ENCODE results near the gene FUS.
A peak's percentile ranks its signal among the peaks of the same experiment; 100 is the strongest.
"Not testable (repeated sequence)": the region's sequence is repeated elsewhere in the genome, so short reads cannot be mapped to it uniquely, and the experiment has no call there.

The FUS gene

GRCh38 chr16:31144418-31144817 lies 35.5 kb upstream of the FUS start:
- DNase-seq, result not testable (repeated sequence)

- no peak for DNase-seq
Measured at GRCh38 chr16:31145398-31145990, 34.4 kb upstream of the FUS start.

GRCh38 chr16:31147574-31147973 lies 32.4 kb upstream of the FUS start:
- DNase-seq, result no peak

DNA sequence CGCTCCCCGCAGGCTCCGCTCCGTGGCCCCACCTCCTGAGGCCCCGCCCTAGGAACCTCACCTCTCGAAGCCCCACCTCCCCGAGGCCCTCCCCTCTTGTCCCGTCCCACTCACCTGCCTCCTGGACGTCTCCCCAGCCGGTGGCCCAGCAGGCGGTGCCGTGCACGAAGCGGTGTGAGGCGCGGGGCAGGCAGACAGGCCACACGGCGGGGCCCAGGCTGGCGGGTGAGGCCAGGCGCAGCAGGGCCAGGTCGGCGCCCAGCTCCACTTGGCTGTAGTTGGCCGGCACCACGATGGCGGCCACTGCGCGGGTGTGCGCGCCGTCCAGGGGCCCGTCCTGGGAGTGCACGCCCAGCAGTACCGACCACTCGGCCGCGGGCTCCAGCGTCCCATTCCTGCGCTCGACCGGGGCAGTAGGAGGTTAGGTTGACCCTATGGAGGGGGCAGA lies 31.6 kb upstream of the FUS start:
- no peak for DNase-seq

- no peak for DNase-seq
Measured at GRCh38 chr16:31148896-31149295, 31.0 kb upstream of the FUS start.

DNA sequence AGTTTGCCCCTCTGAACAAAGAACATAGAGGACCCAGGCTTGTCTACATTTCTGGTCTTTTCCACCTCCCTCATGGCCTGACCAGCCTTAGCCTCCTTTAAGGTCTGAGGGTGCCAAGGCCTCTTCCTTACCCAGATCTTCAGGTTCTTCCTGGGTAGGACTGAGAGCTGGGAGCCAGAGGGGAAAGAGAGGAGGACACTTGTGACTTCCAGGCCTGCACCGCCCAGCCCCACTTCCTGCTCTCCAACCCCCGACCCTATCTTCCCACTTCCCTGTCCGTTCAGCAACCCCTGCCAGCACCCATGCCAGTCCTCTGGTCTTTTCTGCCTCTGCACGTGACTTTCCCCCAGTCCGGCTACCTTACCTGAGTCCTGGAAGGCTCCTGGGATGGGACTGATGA lies 30.6 kb upstream of the FUS start:
- DNase-seq, result no peak

- DNase-seq, result no peak
Measured at GRCh38 chr16:31149894-31150890, 29.7 kb upstream of the FUS start, which contains the start of gene PRSS36. Gene PRSS36 (minus strand): TSS chr16:31150066. CDS start chr16:31150035, 31 bp downstream.

- not testable (repeated sequence) for DNase-seq
Measured at GRCh38 chr16:31150976-31151375, 29.0 kb upstream of the FUS start.

DNA sequence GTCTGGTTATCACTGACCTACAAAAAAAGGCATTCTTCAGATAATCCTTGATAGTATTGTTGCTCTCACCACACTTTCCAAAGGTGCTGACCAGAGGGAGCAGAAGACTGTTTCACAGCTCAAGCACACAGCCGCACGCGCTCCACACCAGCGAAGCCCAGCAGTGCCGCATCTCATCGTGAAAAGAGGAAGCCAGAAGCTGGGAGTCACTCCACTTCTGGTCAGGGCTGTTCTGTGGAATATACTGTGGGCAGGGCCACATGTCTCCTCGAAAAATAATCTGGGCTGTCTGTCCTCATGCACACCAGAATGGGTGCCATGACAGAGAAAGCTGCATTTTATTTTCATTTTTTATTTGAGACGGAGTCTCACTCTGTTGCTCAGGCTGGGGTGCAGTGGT lies 22.8 kb upstream of the FUS start:
- DNase-seq, result no peak

GRCh38 chr16:31167315-31167714 lies 12.6 kb upstream of the FUS start:
- no peak for DNase-seq

- no peak for DNase-seq
Measured at GRCh38 chr16:31168848-31169247, 11.1 kb upstream of the FUS start.

- peak; percentile 76 for DNase-seq
Measured at GRCh38 chr16:31170048-31170447, 9.9 kb upstream of the FUS start.

DNA sequence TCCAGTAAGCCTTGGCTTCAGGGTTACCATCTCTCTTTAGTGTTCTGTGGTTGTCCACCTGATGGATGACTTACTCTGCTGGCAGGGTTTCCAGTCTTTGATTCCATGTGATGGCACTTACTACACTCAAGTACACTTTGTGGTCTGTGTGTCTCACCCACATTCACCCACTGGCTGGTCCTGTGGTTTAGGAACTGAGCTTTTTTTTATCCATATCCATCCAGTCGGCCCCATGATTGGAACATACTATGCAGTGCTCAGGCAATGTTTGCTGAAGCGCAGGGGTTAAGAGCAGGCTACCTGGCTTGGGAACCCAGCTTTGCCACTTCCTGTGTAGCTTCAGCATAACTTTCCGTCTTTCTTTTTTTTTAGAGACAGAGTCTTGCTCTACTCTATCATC lies 2.8 kb upstream of the FUS start:
- no peak for DNase-seq

DNA sequence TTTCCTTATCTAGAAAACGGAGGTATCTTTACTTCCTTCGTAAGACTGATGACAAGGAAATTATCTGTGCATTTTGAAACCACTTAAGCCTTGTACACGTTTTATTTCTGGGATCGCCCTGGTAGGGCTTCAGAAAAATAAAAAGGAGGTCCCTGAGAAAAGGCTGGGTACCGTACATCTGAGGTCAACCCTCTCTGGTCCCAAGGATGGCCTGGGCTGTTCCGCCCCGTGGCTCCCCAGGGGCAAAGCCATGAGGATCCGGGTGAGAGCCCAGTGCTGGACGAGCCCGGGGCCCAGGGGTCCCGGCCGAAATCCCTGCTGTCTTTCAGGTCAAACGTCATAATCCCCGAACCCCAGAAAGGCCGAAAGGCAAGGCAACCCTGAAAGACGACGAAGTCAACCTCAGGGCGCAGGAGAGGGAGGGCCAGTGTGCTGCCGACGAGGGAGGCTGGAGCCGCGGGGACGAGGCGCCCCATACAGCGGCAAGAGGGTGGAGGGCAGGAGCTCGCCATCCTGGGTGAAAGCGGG lies 656 bp upstream of the FUS start:
- DNase-seq, result no peak

DNA sequence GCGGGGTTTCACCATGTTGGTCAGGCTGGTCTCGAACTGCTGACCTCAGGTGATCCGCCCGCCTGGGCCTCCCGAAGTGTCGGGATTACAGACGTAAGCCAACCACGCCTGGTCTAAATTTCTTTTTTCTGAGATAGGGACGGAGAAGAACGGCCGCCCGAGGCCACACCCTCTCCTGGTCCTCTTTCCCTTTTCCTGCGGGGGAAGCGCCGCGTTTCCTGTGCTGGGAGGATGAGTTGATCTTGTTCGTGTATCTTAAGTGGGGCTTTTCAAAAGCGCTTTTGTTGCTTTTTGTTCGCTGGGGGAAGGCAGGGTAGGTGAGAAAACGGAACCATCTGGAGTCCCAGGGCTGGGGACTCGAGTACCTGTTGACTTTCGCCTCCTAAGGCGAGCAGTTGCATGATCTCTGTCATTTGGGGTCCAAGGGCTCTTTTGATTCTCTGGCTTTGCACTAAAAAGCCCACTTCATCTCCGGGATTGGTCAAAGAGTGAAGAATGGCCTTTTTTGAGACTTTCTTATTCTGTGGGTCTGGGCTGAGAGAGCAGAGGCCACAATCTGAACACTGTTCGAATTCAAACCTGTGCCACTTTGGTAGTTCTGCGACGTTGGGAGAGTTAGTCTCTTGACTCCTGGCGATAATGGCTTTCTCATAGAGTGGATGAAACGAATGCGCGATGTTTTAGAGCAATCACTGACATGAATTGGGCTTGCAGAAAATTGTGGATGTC lies 1.3 kb downstream of the FUS start:
- peak; percentile 12 for DNase-seq

GRCh38 chr16:31182391-31182790 lies 2.5 kb downstream of the FUS start:
- DNase-seq, result no peak

GRCh38 chr16:31183432-31184428 lies 3.8 kb downstream of the FUS start:
- DNase-seq, result no peak

GRCh38 chr16:31184888-31185287 lies 4.9 kb downstream of the FUS start:
- no peak for DNase-seq

- no peak for DNase-seq
Measured at GRCh38 chr16:31185339-31185738, 5.4 kb downstream of the FUS start.

DNA sequence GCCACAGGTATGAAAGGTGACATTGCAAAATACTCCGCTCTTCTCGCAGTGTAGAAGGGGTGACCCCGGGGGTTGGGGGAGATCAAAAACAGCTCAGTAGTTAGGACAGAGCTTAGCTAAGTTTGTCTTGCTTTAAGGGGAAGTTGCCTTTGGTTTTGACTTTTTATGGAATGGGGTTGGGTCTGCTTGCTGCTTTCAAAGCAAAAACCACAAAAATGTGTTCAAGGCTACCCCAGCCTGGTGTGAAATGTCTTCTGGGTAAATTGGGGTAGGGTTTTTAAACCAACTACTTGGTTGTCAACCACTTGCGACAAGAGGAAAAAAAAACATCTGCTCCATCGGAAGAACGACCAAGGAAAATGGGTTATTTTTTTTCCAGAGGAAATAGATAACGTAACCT lies 6.2 kb downstream of the FUS start:
- no peak for DNase-seq

GRCh38 chr16:31186930-31187807 lies 7.2 kb downstream of the FUS start:
- no peak for DNase-seq

All from NCI-H2227 treated with DMSO at 0.1 percent for 48 hours (cell line).